Panc1 (cell line): ENCODE data around the gene CYP26C1. TPM values are rescaled to one million over a fixed set of nuclear protein-coding genes. Genes with fewer than 3 reads are reported as not detected.

ENCODE experiments used
- ATAC-seq: fragments of 200-7000 bp; cut with Tn5 transposase; 2 replicates; pipeline ENCODE4 v1.9.1; 2020; ENCODE audit warnings: mild to moderate bottlenecking, moderate library complexity
- BruUV-seq: library from RNA; stranded (reverse); fragments of 400-500 nt; replicated peaks from 2 replicates; lab custom pipeline; 2021; lab: Mats Ljungman, UMichigan
- CTCF ChIA-PET: fragments of 300-600 bp; sonication (Branson Sonifier 250); formaldehyde crosslinking; loops from one replicate; lab custom pipeline; 2022; ENCODE audit warnings: antibody characterized with exemption; lab: Charles Lee
- POLR2A ChIA-PET: fragments of 300-600 bp; sonication (Branson Sonifier 250); formaldehyde crosslinking; loops from one replicate; lab custom pipeline; 2022; ENCODE audit warnings: antibody characterized with exemption; lab: Charles Lee
- DNase-seq: peaks from one replicate; pipeline ENCODE4 v3.0.0-alpha.2; 2010; ENCODE audit warnings: low read depth, low spot score
- H3K27ac ChIP-seq: 2 replicates; pipeline ENCODE4 v1.5.1; 2011; ENCODE audit warnings: mild to moderate bottlenecking, low read length, inconsistent platforms
- H3K27me3 ChIP-seq: fragments of 200-500 bp; sonication (Bioruptor generic); 2 replicates; pipeline ENCODE4 v1.6.0; 2014; ENCODE audit warnings: low read length, inconsistent platforms; ENCODE audit not compliant: control insufficient read depth, insufficient read depth
- H3K36me3 ChIP-seq: fragments of 200-500 bp; sonication (Bioruptor generic); 2 replicates; pipeline ENCODE4 v1.5.1; 2014; ENCODE audit warnings: inconsistent platforms, mild to moderate bottlenecking, low read length, moderate library complexity; ENCODE audit not compliant: control insufficient read depth, insufficient read depth
- H3K4me1 ChIP-seq: 2 replicates; pipeline ENCODE4 v1.5.1; 2011; ENCODE audit warnings: inconsistent platforms, mild to moderate bottlenecking, low read length, moderate library complexity; ENCODE audit not compliant: control insufficient read depth, insufficient read depth
- H3K4me3 ChIP-seq, 2 experiments: 2 replicates each; pipeline ENCODE4 v1.5.1; 2011 to 2012; ENCODE audit warnings: low read depth in 2 of 2, low read length in 2 of 2, mild to moderate bottlenecking in 2 of 2, inconsistent platforms in 1 of 2, moderate library complexity in 1 of 2
- H3K9me3 ChIP-seq: fragments of 200-500 bp; sonication (Bioruptor generic); 2 replicates; pipeline ENCODE4 v1.5.1; 2014; ENCODE audit warnings: low read depth, mild to moderate bottlenecking, inconsistent platforms, low read length, moderate library complexity; ENCODE audit not compliant: control insufficient read depth, insufficient read depth
- POLR2AphosphoS5 ChIP-seq: IDR thresholded peaks from 2 replicates; pipeline ENCODE4 v1.6.1; 2012; ENCODE audit warnings: mild to moderate bottlenecking, low read depth, low read length, moderate library complexity
- SIN3A ChIP-seq: IDR thresholded peaks from 2 replicates; pipeline ENCODE4 v1.6.1; 2012; ENCODE audit warnings: low read depth, mild to moderate bottlenecking, low read length, moderate library complexity, borderline replicate concordance; ENCODE audit not compliant: insufficient read depth
- TCF7L2 ChIP-seq: IDR thresholded peaks from 2 replicates; pipeline ENCODE4 v1.6.1; 2011; ENCODE audit warnings: mild to moderate bottlenecking, low read depth, low read length, inconsistent platforms
- in situ Hi-C: cut with HindIII; loops from 2 replicates; pipeline ENCODE4 v1.10.0; 2016; ENCODE audit warnings: low sequenced_read_pairs, low pct_unique_long_range_greater_than_20kb
- intact Hi-C: fragments of 100-400 bp; cut with micrococcal nuclease; formaldehyde crosslinking; loops from one replicate; pipeline ENCODE4 v1.10.0; 2022; ENCODE audit not compliant: unreplicated experiment
- total RNA-seq: library from RNA; stranded (reverse); gene quantifications from one replicate; pipeline ENCODE4 v1.2.1, GENCODE V29; 2021; ENCODE audit not compliant: unreplicated experiment
- TF ChIP-seq, protein P1 (sequence below), 2 experiments: IDR thresholded peaks; 2 replicates each; pipeline ENCODE4 v1.6.1; 2011 to 2012; ENCODE audit warnings: low read depth in 2 of 2, control low read depth in 1 of 2, low read length in 1 of 2, mild to moderate bottlenecking in 1 of 2, moderate library complexity in 1 of 2; ENCODE audit not compliant: insufficient read depth in 1 of 2
- TF ChIP-seq, protein P2 (sequence below): fragments of 450-650 bp; IDR thresholded peaks from 2 replicates; pipeline ENCODE4 v1.5.1; 2017; ENCODE audit warnings: mild to moderate bottlenecking

CYP26C1 gene
- total RNA-seq, 1 experiment from 2014 or later: 1.1 TPM

DNA sequence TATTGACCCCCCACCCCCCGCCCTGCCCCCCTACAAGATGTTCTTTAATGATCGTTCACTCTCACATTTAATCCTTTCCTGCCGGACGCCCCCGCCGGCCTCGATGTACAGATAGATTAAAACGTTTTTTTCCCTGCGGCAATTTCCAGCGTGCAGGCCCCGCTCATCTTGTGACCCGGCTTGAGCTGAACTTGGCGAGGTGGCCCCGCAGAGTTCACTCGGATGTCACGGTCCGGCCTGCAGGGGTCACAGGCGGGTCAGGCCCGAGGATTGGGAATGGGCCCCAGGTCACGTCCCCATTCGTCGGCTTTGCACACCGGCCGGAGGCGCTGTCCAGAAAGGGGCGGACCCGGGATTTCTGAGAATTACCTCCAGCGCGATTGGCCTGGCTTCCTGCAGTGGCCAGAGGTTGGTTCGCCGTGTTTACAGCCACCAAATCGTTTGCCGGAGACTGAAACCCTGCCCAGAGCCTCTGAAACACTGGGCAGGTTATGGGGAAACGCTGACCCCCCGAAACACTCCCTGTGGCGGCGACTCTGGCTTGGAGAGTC is 11.2 kb downstream of the CYP26C1 start:
- no peak for TF ChIP-seq POLR2AphosphoS5
- TF ChIP-seq, protein P1, sequence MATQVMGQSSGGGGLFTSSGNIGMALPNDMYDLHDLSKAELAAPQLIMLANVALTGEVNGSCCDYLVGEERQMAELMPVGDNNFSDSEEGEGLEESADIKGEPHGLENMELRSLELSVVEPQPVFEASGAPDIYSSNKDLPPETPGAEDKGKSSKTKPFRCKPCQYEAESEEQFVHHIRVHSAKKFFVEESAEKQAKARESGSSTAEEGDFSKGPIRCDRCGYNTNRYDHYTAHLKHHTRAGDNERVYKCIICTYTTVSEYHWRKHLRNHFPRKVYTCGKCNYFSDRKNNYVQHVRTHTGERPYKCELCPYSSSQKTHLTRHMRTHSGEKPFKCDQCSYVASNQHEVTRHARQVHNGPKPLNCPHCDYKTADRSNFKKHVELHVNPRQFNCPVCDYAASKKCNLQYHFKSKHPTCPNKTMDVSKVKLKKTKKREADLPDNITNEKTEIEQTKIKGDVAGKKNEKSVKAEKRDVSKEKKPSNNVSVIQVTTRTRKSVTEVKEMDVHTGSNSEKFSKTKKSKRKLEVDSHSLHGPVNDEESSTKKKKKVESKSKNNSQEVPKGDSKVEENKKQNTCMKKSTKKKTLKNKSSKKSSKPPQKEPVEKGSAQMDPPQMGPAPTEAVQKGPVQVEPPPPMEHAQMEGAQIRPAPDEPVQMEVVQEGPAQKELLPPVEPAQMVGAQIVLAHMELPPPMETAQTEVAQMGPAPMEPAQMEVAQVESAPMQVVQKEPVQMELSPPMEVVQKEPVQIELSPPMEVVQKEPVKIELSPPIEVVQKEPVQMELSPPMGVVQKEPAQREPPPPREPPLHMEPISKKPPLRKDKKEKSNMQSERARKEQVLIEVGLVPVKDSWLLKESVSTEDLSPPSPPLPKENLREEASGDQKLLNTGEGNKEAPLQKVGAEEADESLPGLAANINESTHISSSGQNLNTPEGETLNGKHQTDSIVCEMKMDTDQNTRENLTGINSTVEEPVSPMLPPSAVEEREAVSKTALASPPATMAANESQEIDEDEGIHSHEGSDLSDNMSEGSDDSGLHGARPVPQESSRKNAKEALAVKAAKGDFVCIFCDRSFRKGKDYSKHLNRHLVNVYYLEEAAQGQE (IDR thresholded peaks at IDR 0.05; ENCODE audit: insufficient read depth in 1 of 2, low read depth in 2 of 2, low read length in 1 of 2): peak in 1 of 2 experiments; percentile 77; a peak in 2 of 4 replicates
- no peak for TF ChIP-seq TCF7L2
- TF ChIP-seq, protein P2, sequence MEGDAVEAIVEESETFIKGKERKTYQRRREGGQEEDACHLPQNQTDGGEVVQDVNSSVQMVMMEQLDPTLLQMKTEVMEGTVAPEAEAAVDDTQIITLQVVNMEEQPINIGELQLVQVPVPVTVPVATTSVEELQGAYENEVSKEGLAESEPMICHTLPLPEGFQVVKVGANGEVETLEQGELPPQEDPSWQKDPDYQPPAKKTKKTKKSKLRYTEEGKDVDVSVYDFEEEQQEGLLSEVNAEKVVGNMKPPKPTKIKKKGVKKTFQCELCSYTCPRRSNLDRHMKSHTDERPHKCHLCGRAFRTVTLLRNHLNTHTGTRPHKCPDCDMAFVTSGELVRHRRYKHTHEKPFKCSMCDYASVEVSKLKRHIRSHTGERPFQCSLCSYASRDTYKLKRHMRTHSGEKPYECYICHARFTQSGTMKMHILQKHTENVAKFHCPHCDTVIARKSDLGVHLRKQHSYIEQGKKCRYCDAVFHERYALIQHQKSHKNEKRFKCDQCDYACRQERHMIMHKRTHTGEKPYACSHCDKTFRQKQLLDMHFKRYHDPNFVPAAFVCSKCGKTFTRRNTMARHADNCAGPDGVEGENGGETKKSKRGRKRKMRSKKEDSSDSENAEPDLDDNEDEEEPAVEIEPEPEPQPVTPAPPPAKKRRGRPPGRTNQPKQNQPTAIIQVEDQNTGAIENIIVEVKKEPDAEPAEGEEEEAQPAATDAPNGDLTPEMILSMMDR: peak; percentile 25
- Histone ChIP-seq H3K27me3 (peaks cover 34% of the 10 kb centered on the region), H3K36me3 (no peaks in the 10 kb centered on the region), H3K27ac (no peak overlapping the region), H3K4me1 (peaks cover 13% of the 10 kb centered on the region), H3K4me3 (peak overlapping the region; percentile 42 to 62), H3K9me3 (no peaks in the 10 kb centered on the region)
- no TSS peak for BruUV-seq
- intact Hi-C loops: loop anchor here (10.0 kb wide), 1 partner anchor 187 kb away; no protein-coding TSS in a partner anchor
- in situ Hi-C loops: no loop called here
- CTCF ChIA-PET: no interaction called here
- peak; percentile 65 for ATAC-seq
- no peak for DNase-seq
- POLR2A ChIA-PET: no interaction called here

DNA sequence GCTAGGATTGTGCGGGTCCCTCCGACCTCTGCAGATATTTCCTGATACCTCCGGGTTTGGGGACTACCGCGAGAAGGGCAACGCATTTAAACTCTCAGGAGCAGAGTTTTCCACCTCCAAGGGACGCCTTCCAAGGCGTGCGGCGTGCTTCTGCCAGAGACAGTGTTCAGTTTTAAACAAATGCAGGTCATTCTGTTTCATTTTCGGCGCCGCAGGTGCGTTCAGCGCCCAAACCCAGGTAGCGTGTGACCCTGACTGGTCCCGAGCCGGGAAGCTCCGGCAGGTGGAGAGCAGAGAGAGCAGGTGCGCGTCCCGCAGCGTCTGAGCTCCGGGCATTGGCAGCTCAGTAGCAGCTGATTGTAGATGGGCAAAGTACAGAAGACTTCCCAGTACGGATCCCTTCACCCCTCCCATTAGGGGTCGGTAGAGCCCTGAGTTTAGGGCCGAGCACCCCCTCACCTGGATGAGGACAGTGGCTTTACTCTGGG is 11.7 kb downstream of the CYP26C1 start:
- no peaks in the 10 kb centered on the region for H3K9me3 ChIP-seq
- CTCF ChIA-PET: interaction anchor here (0.5 to 0.7 kb wide), 2 partner anchors 121 to 308 kb away, joined by 3 to 6 read pairs; no protein-coding TSS in a partner anchor
- H3K36me3 ChIP-seq: no peaks in the 10 kb centered on the region
- H3K4me3 ChIP-seq: peak overlapping the region; percentile 42 to 62
- TF ChIP-seq SIN3A: no peak
- ATAC-seq: peak; percentile 62
- in situ Hi-C loops (no loop called here), intact Hi-C loops (loop anchor here (10.0 kb wide), 1 partner anchor 187 kb away; no protein-coding TSS in a partner anchor)
- no peak overlapping the region for H3K27ac ChIP-seq
- BruUV-seq: no TSS peak
- peaks cover 13% of the 10 kb centered on the region for H3K4me1 ChIP-seq
- DNase-seq: no peak
- peaks cover 30% of the 10 kb centered on the region for H3K27me3 ChIP-seq
- POLR2A ChIA-PET: no interaction called here
